Measurements from ENCODE around the gene CLSTN1. TPM values are rescaled to one million over a fixed set of nuclear protein-coding genes. Genes with fewer than 3 reads are reported as not detected.

CLSTN1 gene
- total RNA-seq, 3 donors from 2014 or later: 34.4 to 38.5 (median 34.6) TPM

DNA sequence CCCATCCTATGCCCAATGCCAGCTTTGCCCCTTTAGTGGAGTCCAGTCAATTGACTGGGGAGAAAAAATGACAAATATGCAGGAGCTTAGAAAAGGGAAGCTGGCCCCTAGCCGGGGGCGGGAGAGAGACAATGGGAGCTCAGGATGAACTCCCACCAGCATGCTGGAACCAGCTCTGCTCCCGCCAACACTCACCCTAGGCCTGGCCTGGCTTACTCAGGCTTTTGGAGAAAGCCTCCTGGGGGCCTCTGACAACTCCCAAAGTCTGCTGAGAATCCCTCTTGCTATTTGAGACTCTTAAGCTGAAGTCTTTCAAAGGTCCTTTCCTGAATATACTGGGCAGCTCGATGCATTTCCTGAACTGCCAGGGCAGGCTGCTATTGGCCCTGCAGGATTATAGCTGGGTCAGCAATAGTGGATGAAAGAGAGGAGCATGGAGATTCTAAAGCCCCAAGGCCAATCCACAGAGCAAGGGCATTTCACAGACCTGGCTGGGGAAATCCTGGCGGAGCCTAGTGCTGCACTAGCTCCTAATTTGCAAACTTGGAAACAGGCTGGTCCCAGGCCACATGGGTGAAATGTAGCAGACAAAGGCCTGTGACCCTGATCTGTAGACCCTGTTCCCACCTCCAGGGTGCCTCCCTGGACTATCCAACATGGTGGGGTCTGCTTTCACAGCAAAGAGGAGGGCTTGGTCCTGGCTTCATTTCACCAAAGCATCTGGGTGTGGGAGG, 35.7 kb upstream of the CLSTN1 start:
- Mint-ChIP-seq H3K27me3 (ENCODE audit: low read depth) (no peaks in the 10 kb centered on the region), H3K9me3 (no peaks in the 10 kb centered on the region), H3K4me1 (ENCODE audit: low read depth) (no peaks in the 10 kb centered on the region), H3K4me3 (no peak overlapping the region), H3K36me3 (ENCODE audit: insufficient read depth) (no peaks in the 10 kb centered on the region)
- DNase-seq (no peak), ATAC-seq (no peak)

- no peak overlapping the region for H3K4me3 Mint-ChIP-seq
- peaks cover 6% of the 10 kb centered on the region for H3K36me3 Mint-ChIP-seq (ENCODE audit: insufficient read depth)
- DNase-seq: no peak
- H3K27me3 Mint-ChIP-seq (ENCODE audit: low read depth): no peaks in the 10 kb centered on the region
- H3K9me3 Mint-ChIP-seq: peaks cover 4% of the 10 kb centered on the region
- H3K4me1 Mint-ChIP-seq (ENCODE audit: low read depth): no peaks in the 10 kb centered on the region
- peak; percentile 63 to 69 for ATAC-seq
These were observed 34.7 kb upstream of the CLSTN1 start for GRCh38 chr1:9858293-9859035.

DNA sequence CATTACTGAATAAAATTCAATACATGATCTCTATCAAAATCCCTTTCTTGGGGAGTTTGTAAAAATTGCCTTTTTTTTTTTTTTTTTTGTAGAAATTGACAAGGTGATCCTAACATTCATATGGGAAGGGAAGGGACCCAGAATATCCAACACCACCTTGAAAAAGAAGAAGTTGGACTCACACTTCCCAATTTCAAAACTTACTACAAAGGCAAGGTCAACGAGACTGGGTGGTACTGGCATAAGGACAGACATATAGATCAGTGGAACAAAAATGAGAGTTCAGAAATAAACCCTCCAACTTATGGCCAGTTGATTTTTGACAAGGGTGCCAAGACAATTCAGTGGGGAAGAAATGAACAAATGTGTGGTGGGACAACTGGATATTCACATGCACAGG, 31.4 kb upstream of the CLSTN1 start:
- Mint-ChIP-seq H3K4me3 (no peak overlapping the region), H3K9me3 (peaks cover 6% of the 10 kb centered on the region), H3K27me3 (ENCODE audit: low read depth) (no peaks in the 10 kb centered on the region), H3K4me1 (ENCODE audit: low read depth) (no peaks in the 10 kb centered on the region), H3K36me3 (ENCODE audit: insufficient read depth) (peaks cover 6% of the 10 kb centered on the region)
- DNase-seq (no peak), ATAC-seq (no peak)

DNA sequence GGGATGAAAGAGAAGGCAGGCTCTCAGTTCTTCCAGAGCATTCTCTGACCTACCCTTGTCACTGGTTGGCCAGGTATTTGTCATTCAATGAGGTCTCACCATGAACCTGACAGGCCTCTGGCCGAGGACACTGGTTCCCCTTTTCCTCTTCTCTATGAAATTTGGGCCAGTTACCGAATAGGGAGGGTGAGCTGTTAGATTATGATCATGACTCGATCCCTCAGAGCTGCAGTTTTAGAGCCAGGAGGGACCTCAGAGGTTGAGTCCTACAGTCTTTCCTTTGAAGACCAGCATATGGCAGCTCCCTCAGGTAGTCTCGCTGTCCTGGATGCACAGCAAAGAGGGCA, 29.5 kb upstream of the CLSTN1 start:
- Mint-ChIP-seq H3K27me3 (ENCODE audit: low read depth) (no peaks in the 10 kb centered on the region), H3K9me3 (peaks cover 6% of the 10 kb centered on the region), H3K36me3 (ENCODE audit: insufficient read depth) (peaks cover 6% of the 10 kb centered on the region), H3K4me1 (ENCODE audit: low read depth) (no peaks in the 10 kb centered on the region), H3K4me3 (no peak overlapping the region)
- DNase-seq: no peak
- no peak for ATAC-seq

GRCh38 chr1:9852410-9853248, 28.9 kb upstream of the CLSTN1 start:
- Mint-ChIP-seq H3K36me3 (ENCODE audit: insufficient read depth) (peaks cover 6% of the 10 kb centered on the region), H3K4me3 (no peak overlapping the region), H3K4me1 (ENCODE audit: low read depth) (no peaks in the 10 kb centered on the region), H3K9me3 (peaks cover 6% of the 10 kb centered on the region), H3K27me3 (ENCODE audit: low read depth) (no peaks in the 10 kb centered on the region)
- ATAC-seq (no peak), DNase-seq (no peak)

- Mint-ChIP-seq H3K4me1 (ENCODE audit: low read depth) (no peaks in the 10 kb centered on the region), H3K9me3 (peaks cover 6% of the 10 kb centered on the region), H3K4me3 (no peak overlapping the region), H3K36me3 (ENCODE audit: insufficient read depth) (peaks cover 6% of the 10 kb centered on the region), H3K27me3 (ENCODE audit: low read depth) (no peaks in the 10 kb centered on the region)
- no peak for DNase-seq
- ATAC-seq: no peak
These were observed 28.2 kb upstream of the CLSTN1 start for GRCh38 chr1:9852004-9852403.

- Mint-ChIP-seq H3K36me3 (ENCODE audit: insufficient read depth) (peaks cover 6% of the 10 kb centered on the region), H3K9me3 (peaks cover 6% of the 10 kb centered on the region), H3K4me1 (ENCODE audit: low read depth) (peaks cover 1% of the 10 kb centered on the region), H3K27me3 (ENCODE audit: low read depth) (no peaks in the 10 kb centered on the region), H3K4me3 (peak overlapping the region; percentile 68)
- DNase-seq: no peak
- ATAC-seq: peak; percentile 46 to 66
These were observed 26.8 kb upstream of the CLSTN1 start for GRCh38 chr1:9850442-9851162.

DNA sequence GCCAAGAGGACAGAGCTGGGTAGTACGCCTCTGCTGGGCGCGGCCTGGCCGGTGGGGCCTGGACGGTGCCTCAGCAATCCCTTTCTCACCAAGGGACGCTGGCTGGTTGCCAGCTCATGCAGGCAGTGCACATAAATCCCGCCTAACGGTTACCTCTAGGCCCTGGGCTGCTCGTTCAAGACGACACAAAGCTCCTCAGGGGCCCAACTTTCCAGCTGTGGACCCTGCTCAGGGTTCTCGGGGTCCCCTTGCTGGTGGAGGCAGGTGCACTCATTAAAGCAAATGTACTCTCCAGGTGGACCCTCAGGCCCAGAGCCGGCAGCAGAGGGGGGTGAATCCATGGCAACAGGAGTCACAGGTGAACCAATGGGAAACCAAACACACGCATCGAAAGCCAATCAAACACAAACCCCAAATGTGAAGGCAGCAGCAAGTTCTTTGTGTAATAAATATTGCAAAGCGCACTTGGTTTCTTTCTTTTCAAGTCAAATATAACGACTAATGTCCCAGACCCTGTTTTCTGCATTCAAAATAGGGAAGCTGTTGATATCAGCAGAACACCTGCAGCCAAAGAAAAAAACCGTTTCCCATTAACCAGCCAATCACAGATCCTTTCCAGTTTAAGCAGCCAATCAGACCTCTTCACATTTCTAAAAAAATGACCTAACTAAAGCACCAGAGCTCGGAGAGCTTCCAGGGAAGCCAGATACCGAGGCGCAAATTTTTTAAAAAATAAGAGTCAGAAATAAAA, 26.1 kb upstream of the CLSTN1 start:
- ATAC-seq (peak; percentile 53 to 78), DNase-seq (no peak)
- H3K4me1 Mint-ChIP-seq (ENCODE audit: low read depth): peaks cover 1% of the 10 kb centered on the region
- H3K27me3 Mint-ChIP-seq (ENCODE audit: low read depth): no peaks in the 10 kb centered on the region
- H3K9me3 Mint-ChIP-seq: peaks cover 6% of the 10 kb centered on the region
- peak overlapping the region; percentile 68 for H3K4me3 Mint-ChIP-seq
- peaks cover 6% of the 10 kb centered on the region for H3K36me3 Mint-ChIP-seq (ENCODE audit: insufficient read depth)

DNA sequence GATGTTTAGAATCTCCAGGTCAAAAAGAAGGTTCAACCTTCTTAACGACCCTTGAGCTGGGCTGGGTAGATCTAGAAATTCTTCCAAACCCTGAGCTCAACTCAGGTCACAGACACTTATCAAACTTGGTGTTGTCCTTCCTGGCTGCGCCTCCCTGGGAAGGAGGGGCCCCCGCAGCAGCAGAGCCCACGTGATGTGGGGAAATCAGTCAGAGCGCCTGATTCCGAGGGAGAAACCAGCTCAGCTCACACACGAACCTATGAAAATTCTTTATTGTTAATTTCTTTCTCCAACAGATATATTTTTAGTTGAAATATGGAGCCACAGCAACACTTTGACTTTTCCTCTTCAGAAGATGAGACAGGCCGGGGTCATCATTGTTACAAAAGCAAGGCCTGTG, 24.3 kb upstream of the CLSTN1 start:
- no peaks in the 10 kb centered on the region for H3K27me3 Mint-ChIP-seq (ENCODE audit: low read depth)
- H3K36me3 Mint-ChIP-seq (ENCODE audit: insufficient read depth): no peaks in the 10 kb centered on the region
- peaks cover 1% of the 10 kb centered on the region for H3K4me1 Mint-ChIP-seq (ENCODE audit: low read depth)
- ATAC-seq (no peak), DNase-seq (no peak)
- H3K9me3 Mint-ChIP-seq: no peaks in the 10 kb centered on the region
- no peak overlapping the region for H3K4me3 Mint-ChIP-seq

DNA sequence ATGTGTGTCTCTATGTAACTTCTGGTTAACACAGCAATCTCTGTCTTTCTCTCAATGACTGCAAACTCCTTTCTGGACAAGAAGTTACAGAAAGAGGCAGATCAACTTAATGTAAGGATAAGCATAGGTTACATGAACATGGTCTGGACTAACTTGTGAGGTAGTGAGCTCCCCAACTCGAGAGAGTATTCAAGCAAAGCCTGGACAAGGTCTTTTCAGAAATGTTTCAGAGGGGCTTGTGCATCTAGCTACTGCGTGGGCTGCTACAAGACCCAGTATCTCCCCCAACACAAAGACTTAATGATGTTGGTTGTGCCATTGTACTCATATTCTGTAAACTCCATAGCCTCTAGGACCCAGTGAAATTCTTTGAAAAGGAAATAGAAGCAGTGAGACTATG, 23.5 kb upstream of the CLSTN1 start:
- no peaks in the 10 kb centered on the region for H3K27me3 Mint-ChIP-seq (ENCODE audit: low read depth)
- DNase-seq (no peak), ATAC-seq (no peak)
- no peak overlapping the region for H3K4me3 Mint-ChIP-seq
- peaks cover 1% of the 10 kb centered on the region for H3K4me1 Mint-ChIP-seq (ENCODE audit: low read depth)
- no peaks in the 10 kb centered on the region for H3K9me3 Mint-ChIP-seq
- no peaks in the 10 kb centered on the region for H3K36me3 Mint-ChIP-seq (ENCODE audit: insufficient read depth)

- DNase-seq (no peak), ATAC-seq (no peak)
- Mint-ChIP-seq H3K9me3 (no peaks in the 10 kb centered on the region), H3K36me3 (ENCODE audit: insufficient read depth) (no peaks in the 10 kb centered on the region), H3K4me1 (ENCODE audit: low read depth) (peaks cover 1% of the 10 kb centered on the region), H3K4me3 (no peak overlapping the region), H3K27me3 (ENCODE audit: low read depth) (no peaks in the 10 kb centered on the region)
These were observed 22.9 kb upstream of the CLSTN1 start for GRCh38 chr1:9846611-9847171.

DNA sequence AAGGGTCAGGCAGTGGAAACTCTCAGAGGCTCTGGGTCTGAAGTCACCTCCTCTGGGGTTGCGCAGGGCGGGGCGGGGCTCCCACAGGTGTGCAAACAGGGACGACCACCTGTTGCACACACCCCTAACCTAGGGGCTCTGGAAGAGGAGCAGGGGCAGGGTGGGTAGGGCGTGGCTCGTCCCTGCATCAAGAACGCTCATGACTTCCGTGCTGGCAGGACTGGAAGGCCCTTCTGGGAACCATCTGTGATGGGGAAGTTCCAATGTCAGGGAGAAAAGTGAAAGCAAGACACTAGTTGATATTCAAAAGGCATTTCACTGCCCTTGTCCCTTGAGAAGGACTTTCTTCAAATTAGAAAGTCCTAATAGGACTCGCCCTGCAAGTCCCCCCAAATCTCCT, 22.1 kb upstream of the CLSTN1 start:
- H3K4me1 Mint-ChIP-seq (ENCODE audit: low read depth): peaks cover 1% of the 10 kb centered on the region
- no peaks in the 10 kb centered on the region for H3K27me3 Mint-ChIP-seq (ENCODE audit: low read depth)
- ATAC-seq (no peak), DNase-seq (no peak)
- H3K9me3 Mint-ChIP-seq: no peaks in the 10 kb centered on the region
- no peak overlapping the region for H3K4me3 Mint-ChIP-seq
- H3K36me3 Mint-ChIP-seq (ENCODE audit: insufficient read depth): no peaks in the 10 kb centered on the region

GRCh38 chr1:9844756-9845155, 21.0 kb upstream of the CLSTN1 start:
- Mint-ChIP-seq H3K4me1 (ENCODE audit: low read depth) (peaks cover 1% of the 10 kb centered on the region), H3K9me3 (no peaks in the 10 kb centered on the region), H3K36me3 (ENCODE audit: insufficient read depth) (no peaks in the 10 kb centered on the region), H3K27me3 (ENCODE audit: low read depth) (no peaks in the 10 kb centered on the region), H3K4me3 (no peak overlapping the region)
- DNase-seq: no peak
- ATAC-seq: no peak

All from activated T-cell treated with anti-CD3 and anti-CD28 coated beads, Interleukin-2, amount 50 U/mL, for 4 hours (primary cell).